H1 (cell line): ENCODE measurements around the gene C12orf76. TPM values are rescaled to one million over a fixed set of nuclear protein-coding genes. Genes with fewer than 3 reads are reported as not detected.
A peak's percentile ranks its signal among the peaks of the same experiment; 100 is the strongest.

Source experiments
- CTCF ChIA-PET: fragments of 300-600 bp; sonication (Branson Sonifier 250); formaldehyde crosslinking; loops from one replicate; lab custom pipeline; 2021; ENCODE audit not compliant: partially characterized antibody; lab: Charles Lee
- POLR2A ChIA-PET: fragments of 300-600 bp; sonication (Branson Sonifier 250); formaldehyde crosslinking; loops from one replicate; lab custom pipeline; 2021; ENCODE audit warnings: inconsistent platforms; ENCODE audit not compliant: partially characterized antibody; lab: Charles Lee
- DNase-seq, 2 experiments: peaks; one replicate each; pipeline versions ENCODE4 v3.0.0 to v3.0.0-alpha.2; 2010 to 2022; ENCODE audit warnings: low spot score in 2 of 2, low read depth in 1 of 2, mixed read lengths in 1 of 2
- FAIRE-seq: peaks from 2 replicates; lab custom pipeline; 2011; peaks lifted over from hg19 to GRCh38; lab: Jason Lieb, UNC
- H2AFZ ChIP-seq: 2 replicates; pipeline ENCODE4 v1.8.1; 2012; ENCODE audit warnings: low read length, inconsistent platforms
- H2AK5ac ChIP-seq: 2 replicates; pipeline ENCODE4 v1.6.1; 2013; ENCODE audit warnings: low read depth, low read length
- H2BK120ac ChIP-seq: replicated peaks from 2 replicates; pipeline ENCODE3; 2013; ENCODE audit warnings: low read depth, low read length, inconsistent platforms
- H2BK12ac ChIP-seq: 2 replicates; pipeline ENCODE4 v1.6.1; 2013; ENCODE audit warnings: low read depth, low read length
- H2BK15ac ChIP-seq: 2 replicates; pipeline ENCODE4 v1.6.1; 2013; ENCODE audit warnings: low read length
- H2BK20ac ChIP-seq: 2 replicates; pipeline ENCODE4 v1.6.1; 2013; ENCODE audit warnings: low read length
- H2BK5ac ChIP-seq: 2 replicates; pipeline ENCODE4 v1.6.1; 2013; ENCODE audit warnings: low read depth, low read length
- H3K14ac ChIP-seq: 2 replicates; pipeline ENCODE4 v1.6.1; 2013; ENCODE audit warnings: inconsistent platforms; ENCODE audit not compliant: insufficient read length
- H3K18ac ChIP-seq: 2 replicates; pipeline ENCODE4 v1.6.1; 2013; ENCODE audit warnings: low read length; ENCODE audit errors: extremely low read depth
- H3K23ac ChIP-seq: 2 replicates; pipeline ENCODE4 v1.6.1; 2013; ENCODE audit warnings: inconsistent platforms; ENCODE audit not compliant: insufficient read length
- H3K23me2 ChIP-seq: 2 replicates; pipeline ENCODE4 v1.6.1; 2013; ENCODE audit warnings: low read depth, low read length
- H3K27ac ChIP-seq: 2 replicates; pipeline ENCODE4 v1.6.1; 2011; ENCODE audit warnings: low read depth, low read length, inconsistent platforms
- H3K27me3 ChIP-seq, 4 experiments: replicated peaks in 1 of 4; 1 replicate in 1 of 4; 2 replicates in 3 of 4; pipeline versions ENCODE4 v1.6.1 to v1.8.1; 2011 to 2013; ENCODE audit warnings: low read length in 3 of 4, mild to moderate bottlenecking in 3 of 4, inconsistent platforms in 2 of 4, mixed read lengths in 2 of 4, moderate library complexity in 1 of 4; ENCODE audit not compliant: control insufficient read depth in 3 of 4, insufficient read depth in 3 of 4; ENCODE audit errors: extremely low read depth in 1 of 4
- H3K36me3 ChIP-seq, 4 experiments: 2 replicates each; pipeline versions ENCODE4 v1.6.1 to v1.8.1; 2011 to 2013; ENCODE audit warnings: mild to moderate bottlenecking in 4 of 4, low read length in 3 of 4, moderate library complexity in 2 of 4, control low read depth in 1 of 4, inconsistent platforms in 1 of 4; ENCODE audit not compliant: insufficient read depth in 4 of 4, control insufficient read depth in 2 of 4
- H3K4ac ChIP-seq: replicated peaks from 2 replicates; pipeline ENCODE3; 2013; ENCODE audit warnings: low read length, low read depth, mixed read lengths, inconsistent platforms; ENCODE audit not compliant: insufficient read length
- H3K4me1 ChIP-seq, 4 experiments: replicated peaks in 1 of 4; 1 replicate in 1 of 4; 2 replicates in 3 of 4; pipeline versions ENCODE4 v1.6.1 to v1.8.1; 2011 to 2013; ENCODE audit warnings: low read length in 3 of 4, inconsistent platforms in 2 of 4, mixed read lengths in 1 of 4; ENCODE audit not compliant: insufficient read depth in 4 of 4, control insufficient read depth in 3 of 4
- H3K4me2 ChIP-seq, 2 experiments: 2 replicates each; pipeline versions ENCODE4 v1.6.1 to v1.8.1; 2011 to 2013; ENCODE audit warnings: low read depth in 2 of 2, low read length in 2 of 2, control low read depth in 1 of 2, inconsistent platforms in 1 of 2, mild to moderate bottlenecking in 1 of 2; ENCODE audit not compliant: insufficient read depth in 1 of 2
- H3K4me3 ChIP-seq, 4 experiments: fragments of 200-600, 300-600 bp in 1 of 4; sonication (generic), shearing (Covaris generic), sonication (Bioruptor Twin) in 1 of 4; 2 replicates each; pipeline versions ENCODE4 v1.5.1 to v1.8.1; 2011 to 2016; ENCODE audit warnings: low read length in 4 of 4, low read depth in 3 of 4, control low read depth in 2 of 4, inconsistent platforms in 2 of 4, mild to moderate bottlenecking in 2 of 4, mixed read lengths in 1 of 4, moderate library complexity in 1 of 4; ENCODE audit not compliant: insufficient read depth in 2 of 4; ENCODE audit errors: extremely low read depth in 1 of 4
- H3K56ac ChIP-seq: replicated peaks from 2 replicates; pipeline ENCODE3; 2013; ENCODE audit warnings: low read depth, mild to moderate bottlenecking, mixed read lengths, low read length, inconsistent platforms; ENCODE audit not compliant: insufficient read length
- H3K79me1 ChIP-seq: 2 replicates; pipeline ENCODE4 v1.6.1; 2013; ENCODE audit warnings: low read depth, low read length, control low read depth
- H3K79me2 ChIP-seq, 2 experiments: 2 replicates each; pipeline versions ENCODE4 v1.6.1 to v1.8.1; 2012 to 2013; ENCODE audit warnings: low read length in 2 of 2, mild to moderate bottlenecking in 2 of 2, inconsistent platforms in 1 of 2; ENCODE audit not compliant: insufficient read depth in 2 of 2, control insufficient read depth in 1 of 2
- H3K9ac ChIP-seq, 4 experiments: replicated peaks in 1 of 4; 1 replicate in 1 of 4; 2 replicates in 3 of 4; pipeline versions ENCODE4 v1.6.1 to v1.8.1; 2011 to 2013; ENCODE audit warnings: low read depth in 3 of 4, low read length in 3 of 4, control low read depth in 2 of 4, mild to moderate bottlenecking in 2 of 4, moderate library complexity in 2 of 4, inconsistent platforms in 1 of 4; ENCODE audit errors: extremely low read depth in 1 of 4
- H3K9me3 ChIP-seq, 2 experiments: 2 replicates each; pipeline versions ENCODE4 v1.6.1 to v1.8.1; 2012 to 2013; ENCODE audit warnings: mild to moderate bottlenecking in 2 of 2, moderate library complexity in 2 of 2, control low read depth in 1 of 2, inconsistent platforms in 1 of 2, low read depth in 1 of 2, low read length in 1 of 2, mixed read lengths in 1 of 2; ENCODE audit not compliant: insufficient read depth in 2 of 2
- H4K20me1 ChIP-seq, 2 experiments: replicated peaks in 1 of 2; 2 replicates each; pipeline versions ENCODE3 to v1.8.1; 2011 to 2013; ENCODE audit warnings: inconsistent platforms in 2 of 2, low read length in 2 of 2, mild to moderate bottlenecking in 1 of 2; ENCODE audit not compliant: insufficient read depth in 2 of 2, control insufficient read depth in 1 of 2
- H4K5ac ChIP-seq: 2 replicates; pipeline ENCODE4 v1.6.1; 2013; ENCODE audit warnings: low read length, low read depth, mixed read lengths, inconsistent platforms; ENCODE audit not compliant: insufficient read length
- H4K8ac ChIP-seq: 2 replicates; pipeline ENCODE4 v1.8.0; 2013; ENCODE audit warnings: mild to moderate bottlenecking, moderate library complexity, low read length, inconsistent platforms; ENCODE audit not compliant: insufficient read depth; ENCODE audit errors: extremely low read depth
- H4K91ac ChIP-seq: replicated peaks from 2 replicates; pipeline ENCODE3; 2013; ENCODE audit warnings: low read length, mixed read lengths, inconsistent platforms; ENCODE audit not compliant: insufficient read length
- CBX8 ChIP-seq: fragments of 300-800, 300-1000 bp; sonication (generic); IDR thresholded peaks from 2 replicates; pipeline ENCODE4 v1.7.1; 2016; ENCODE audit warnings: low read depth, low read length, borderline replicate concordance
- CHD2 ChIP-seq: IDR thresholded peaks from 2 replicates; pipeline ENCODE4 v1.6.1; 2012; ENCODE audit warnings: low read length, improper control_type of control experiment
- EGR1 ChIP-seq: IDR thresholded peaks from 2 replicates; pipeline ENCODE4 v1.6.1; 2011; ENCODE audit warnings: low read depth, low read length, borderline replicate concordance
- GABPA ChIP-seq: IDR thresholded peaks from 2 replicates; pipeline ENCODE4 v1.6.1; 2011; ENCODE audit warnings: mild to moderate bottlenecking, low read length, moderate library complexity, borderline replicate concordance; ENCODE audit not compliant: insufficient read depth
- NRF1 ChIP-seq: IDR thresholded peaks from 2 replicates; pipeline ENCODE4 v1.6.1; 2011; ENCODE audit warnings: mild to moderate bottlenecking, low read depth, low read length, improper control_type of control experiment
- POLR2AphosphoS5 ChIP-seq: IDR thresholded peaks from 2 replicates; pipeline ENCODE4 v1.6.1; 2011; ENCODE audit warnings: low read depth, low read length
- POU5F1 ChIP-seq: IDR thresholded peaks from 2 replicates; pipeline ENCODE4 v1.6.1; 2011; ENCODE audit warnings: low read depth, mild to moderate bottlenecking, low read length, moderate library complexity
- RNF2 ChIP-seq: fragments of 200-900, 300-1000 bp; sonication (generic); IDR thresholded peaks from 2 replicates; pipeline ENCODE4 v1.7.1; 2016; ENCODE audit warnings: borderline replicate concordance, low read depth, mild to moderate bottlenecking, antibody characterized with exemption, low read length; ENCODE audit not compliant: poor library complexity, severe bottlenecking; ENCODE audit errors: missing control alignments
- RXRA ChIP-seq: IDR thresholded peaks from 2 replicates; pipeline ENCODE4 v1.6.1; 2011; ENCODE audit warnings: low read depth, mild to moderate bottlenecking, low read length, moderate library complexity; ENCODE audit not compliant: insufficient read depth
- SAP30 ChIP-seq: fragments of 300-600 bp; sonication (generic); IDR thresholded peaks from 2 replicates; pipeline ENCODE4 v1.7.1; 2012; ENCODE audit warnings: low read length, moderate library complexity, mild to moderate bottlenecking, inconsistent platforms; ENCODE audit not compliant: insufficient read depth, insufficient replicate concordance
- SIX5 ChIP-seq: IDR thresholded peaks from 2 replicates; pipeline ENCODE4 v1.6.1; 2011; ENCODE audit warnings: mild to moderate bottlenecking, low read depth, low read length
- ZNF274 ChIP-seq: IDR thresholded peaks from 2 replicates; pipeline ENCODE4 v1.7.0; 2012; ENCODE audit warnings: low read length, borderline replicate concordance; ENCODE audit errors: extremely low read depth
- WGBS, 2 experiments: shearing (Covaris generic) in 1 of 2; methylation state at CpG; one replicate each; pipeline versions ENCODE4 v1.1.6 to v1.1.7; 2013 to 2015; ENCODE audit warnings: low lambda C conversion rate in 2 of 2, mixed read lengths in 2 of 2, inconsistent platforms in 1 of 2, low coverage in 1 of 2, missing lambda C conversion rate in 1 of 2; ENCODE audit not compliant: insufficient replicate concordance in 2 of 2, insufficient coverage in 1 of 2, insufficient read length in 1 of 2; ENCODE audit errors: extremely low coverage in 1 of 2, missing lambda C conversion rate in 1 of 2; 5-methylcytosine and 5-hydroxymethylcytosine counted together
- polyA plus RNA-seq, 7 experiments: library from polyadenylated mRNA; depleted of rRNA in 3 of 7; stranded (reverse) in 5 of 7; unstranded in 2 of 7; fragments of >200 nt in 5 of 7; fragments of 200-250 nt in 2 of 7; gene quantifications; 1 replicate in 5 of 7; 2 replicates in 1 of 7; 4 replicates in 1 of 7; pipeline versions ENCODE4 v1.2.1 to v1.2.3, GENCODE V29; 2011 to 2013; ENCODE audit warnings: missing spikeins in 2 of 7, mixed read lengths in 2 of 7
- total RNA-seq: library from RNA; stranded (reverse); fragmentation: NEBNext Ultra II Directional; extraction: Animal tissue kit (Norgen Biotek cat#: 25700); gene quantifications from 2 replicates; pipeline ENCODE4 v1.2.1, GENCODE V29; 2021

The C12orf76 gene
- total and polyA plus RNA-seq, 2 of the 8 experiments (the other 6 are each of a cell fraction or from before 2014, with no cell fraction given), result 14.4 to 18.6 TPM

GRCh38 chr12:109998241-109998903 is 50.0 kb downstream of the C12orf76 start:
- Histone ChIP-seq H4K91ac (no peak overlapping the region), H3K18ac (peak overlapping the region; percentile 25; the same call in 1 of the 2 replicates), H3K9ac (peak overlapping the region in 3 of 4 experiments; percentile 34 to 98 (median 97); a peak in 3 of 7 replicates), H3K4me3 (peak overlapping the region; percentile 54 to 93 (median 83)), H3K27me3 (peaks cover 0 to 9% (median 7%) of the 10 kb centered on the region in 4 experiments; a peak in 5 of 7 replicates), H3K36me3 (no peaks in the 10 kb centered on the region), H3K4me2 (peak overlapping the region; percentile 86 to 100), H3K4ac (no peak overlapping the region), H2AK5ac (no peak overlapping the region), H2BK20ac (no peak overlapping the region), H2BK12ac (no peak overlapping the region), H3K4me1 (peaks cover 2 to 8% (median 4%) of the 10 kb centered on the region in 4 experiments; a peak in 5 of 7 replicates), H4K5ac (no peak overlapping the region), H4K20me1 (peaks cover 0 to 2% of the 10 kb centered on the region in 2 experiments), H4K8ac (no peak overlapping the region), H3K23me2 (peaks cover 17% of the 10 kb centered on the region), H3K79me1 (no peaks in the 10 kb centered on the region), H2BK5ac (0 out of 2 replicates have a peak overlapping the region, but pooled peaks have one; percentile 94), H2BK120ac (no peak overlapping the region), H3K79me2 (peaks cover 0 to 12% of the 10 kb centered on the region in 2 experiments; a peak in 2 of 4 replicates), H2AFZ (peak overlapping the region; percentile 96), H2BK15ac (0 out of 2 replicates have a peak overlapping the region, but pooled peaks have one; percentile 66), H3K23ac (no peak overlapping the region), H3K9me3 (no peaks in the 10 kb centered on the region), H3K14ac (no peak overlapping the region), H3K56ac (no peak overlapping the region), H3K27ac (peak overlapping the region; percentile 98; the same call in 1 of the 2 replicates)
- WGBS, 2 experiments, result 67% methylated on average over 9 of the region's 9 CpGs; no CpG with 5 or more reads in 1 of the 2 experiments
- ChIA-PET POLR2A (interaction anchor here (1.1 to 1.6 kb wide), 2 partner anchors 17 to 452 kb away, joined by 3 to 4 read pairs; partner anchors contain the start of gene ARPC3), CTCF (interaction anchor here (1.1 to 3.1 kb wide), 3 partner anchors 22 to 155 kb away, joined by 3 to 8 read pairs (median 4); no protein-coding TSS in a partner anchor)
- FAIRE-seq (no peak), DNase-seq (no peak)
- no peak for TF ChIP-seq RXRA
- TF ChIP-seq CHD2, result no peak
- TF ChIP-seq CBX8, result no peak
- TF ChIP-seq EGR1, result no peak
- TF ChIP-seq POLR2AphosphoS5, result no peak
- no peak for TF ChIP-seq SAP30
- no peak for TF ChIP-seq POU5F1
- TF ChIP-seq NRF1, result no peak
- TF ChIP-seq RNF2, result no peak
- no peak for TF ChIP-seq SIX5
- no peak for TF ChIP-seq GABPA
- TF ChIP-seq ZNF274, result no peak
